Tongue (tissue), 2 donors: ENCODE results near the gene SCN3A. TPM values are rescaled to one million over a fixed set of nuclear protein-coding genes. Genes with fewer than 3 reads are reported as not detected.

Source experiments
- DNase-seq: peaks from one replicate; pipeline ENCODE4 v3.0.0-alpha.2; 2015
- total RNA-seq: library from RNA; depleted of rRNA; stranded (reverse); fragments of >200 nt; gene quantifications from one replicate; pipeline ENCODE4 v1.2.3, GENCODE V29; 2014

The SCN3A gene
- total RNA-seq, 1 donor from 2014 or later, result 2.8 TPM

DNA sequence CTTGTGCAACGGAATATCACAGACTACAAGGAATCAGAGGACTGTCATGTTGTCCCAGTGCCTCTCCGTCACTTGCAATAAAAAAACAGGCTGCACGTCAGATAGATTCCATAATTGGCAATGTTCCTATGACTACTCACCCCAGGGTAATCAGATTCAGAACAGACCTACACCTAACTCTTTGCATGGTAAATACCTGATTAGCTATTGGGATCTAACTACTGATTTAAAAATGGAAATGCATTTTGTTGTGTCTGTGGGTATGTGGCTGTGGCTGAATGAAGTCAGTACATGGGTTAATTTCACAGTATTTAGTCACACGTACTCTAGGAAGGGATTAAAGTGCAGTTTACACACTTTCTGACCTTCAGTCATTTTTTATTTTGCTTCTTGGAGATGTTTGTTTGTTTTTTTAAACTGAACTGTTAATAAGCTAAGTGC lies 91.7 kb downstream of the SCN3A start:
- DNase-seq, result no peak

DNA sequence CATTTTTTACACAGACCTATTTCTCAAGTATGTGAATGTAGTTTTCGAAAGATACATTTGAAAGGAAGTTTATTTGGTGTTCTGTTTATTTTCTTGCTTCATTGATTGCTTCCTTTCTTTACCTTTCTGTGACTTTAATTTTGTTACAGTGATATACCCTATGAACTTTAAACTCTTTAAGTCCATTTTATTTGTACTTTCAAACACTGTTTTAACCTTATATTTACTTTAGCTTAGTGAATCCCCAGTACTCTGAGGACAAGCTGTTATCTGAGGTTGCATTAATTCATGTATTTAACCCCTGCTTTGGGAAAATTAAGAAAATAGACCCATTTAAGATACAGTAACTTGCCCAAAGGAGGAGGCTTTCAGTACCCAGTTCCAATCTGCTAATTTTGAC lies 93.5 kb downstream of the SCN3A start:
- no peak for DNase-seq

DNA sequence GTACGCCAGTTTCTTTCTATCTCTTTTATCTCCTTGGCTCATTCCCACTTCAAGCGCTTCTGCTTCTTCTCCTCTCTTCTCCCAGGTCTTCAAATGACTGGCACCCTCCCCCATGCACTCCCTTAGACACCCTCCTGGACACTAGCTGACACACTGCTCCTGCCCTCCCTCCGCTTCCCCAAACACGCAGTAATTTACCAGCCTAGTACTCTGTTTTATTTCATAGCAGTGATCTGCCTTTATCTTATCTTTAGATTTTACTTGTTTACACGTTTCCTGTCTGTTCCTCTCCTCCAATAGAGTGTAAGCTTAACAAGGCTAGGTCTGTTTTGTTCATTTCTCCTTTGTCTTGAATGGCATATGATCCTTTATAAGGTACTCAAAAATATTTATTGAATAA lies 93.9 kb downstream of the SCN3A start:
- DNase-seq, result no peak

DNA sequence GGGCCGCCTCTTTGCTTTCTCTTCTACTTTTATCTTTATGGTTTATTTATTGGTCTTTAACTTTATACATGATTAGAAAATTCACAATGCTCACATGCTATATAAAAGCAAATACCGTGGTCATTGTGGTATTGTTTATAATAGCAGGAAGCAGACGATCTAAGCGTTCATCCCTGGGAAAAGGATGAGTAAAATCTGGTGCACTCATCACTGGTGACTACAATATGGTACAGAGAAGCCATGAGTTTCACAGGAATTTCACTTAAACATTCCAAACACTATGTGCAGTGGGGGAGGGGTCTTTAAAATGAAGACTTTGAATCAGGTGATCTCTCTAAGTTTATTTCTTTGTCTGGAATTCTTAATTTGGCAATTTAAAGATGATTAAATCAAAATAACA lies 97.9 kb downstream of the SCN3A start:
- no peak for DNase-seq

DNA sequence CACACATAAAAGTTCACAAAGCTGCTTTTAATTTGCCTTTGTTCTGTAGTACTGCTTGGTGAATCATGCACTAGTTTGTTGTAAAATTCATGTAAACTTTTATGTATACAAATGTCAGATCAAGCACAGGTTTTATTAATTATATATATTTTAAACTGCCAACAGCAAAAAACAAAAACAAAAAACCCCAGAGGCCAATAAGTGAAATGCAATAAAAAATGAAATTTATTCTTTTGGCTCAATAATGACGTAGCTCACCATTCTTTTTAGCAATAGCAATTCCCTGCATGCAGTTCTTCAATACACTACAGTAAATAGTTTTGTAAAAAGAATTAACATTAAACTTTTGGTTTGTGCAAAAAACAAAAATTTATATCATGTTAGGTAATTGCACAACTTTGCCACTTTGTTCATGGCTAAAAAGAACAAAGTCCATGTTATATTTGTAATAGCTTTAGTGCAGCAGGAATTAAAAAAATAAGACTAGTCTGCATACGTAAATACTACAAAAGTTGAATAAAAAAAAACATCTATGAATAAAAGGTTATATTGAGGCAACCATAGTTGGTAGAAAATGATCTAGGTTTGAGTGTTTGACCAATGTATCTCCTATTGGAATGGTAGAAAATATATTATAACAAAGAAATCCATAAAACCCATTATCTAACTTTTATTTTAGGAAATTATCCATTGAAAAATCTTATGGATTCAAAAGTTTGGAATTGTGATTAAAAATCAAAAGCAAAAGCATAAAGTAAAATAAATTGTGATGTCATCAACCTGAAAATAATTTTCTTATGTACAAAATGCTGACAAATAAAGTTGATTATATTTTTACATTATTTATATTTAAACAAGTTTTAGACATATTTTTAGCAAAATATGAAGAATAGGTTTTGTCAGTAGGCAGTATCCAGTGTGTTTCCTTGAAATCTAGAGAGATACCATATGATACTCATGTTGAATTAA lies 115.6 kb downstream of the SCN3A start:
- DNase-seq, result no peak

DNA sequence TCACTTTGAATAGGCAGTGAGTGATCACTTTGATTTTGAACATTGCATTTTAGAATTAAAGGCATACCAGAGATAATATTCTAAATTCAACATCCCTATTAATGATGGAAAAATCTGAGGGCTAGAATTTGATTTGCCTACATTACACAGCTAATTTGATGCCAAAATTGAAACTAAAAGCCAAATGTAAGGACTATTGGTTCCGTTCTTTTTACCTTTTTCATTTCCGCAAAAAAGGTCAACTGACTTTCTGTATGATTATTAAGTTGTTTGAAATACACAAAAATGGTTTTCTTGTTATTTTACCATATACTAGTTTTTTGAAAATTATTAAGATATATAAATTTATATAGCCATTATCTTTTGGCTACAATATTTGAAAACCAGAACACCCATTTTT lies 117.5 kb downstream of the SCN3A start:
- DNase-seq, result no peak

DNA sequence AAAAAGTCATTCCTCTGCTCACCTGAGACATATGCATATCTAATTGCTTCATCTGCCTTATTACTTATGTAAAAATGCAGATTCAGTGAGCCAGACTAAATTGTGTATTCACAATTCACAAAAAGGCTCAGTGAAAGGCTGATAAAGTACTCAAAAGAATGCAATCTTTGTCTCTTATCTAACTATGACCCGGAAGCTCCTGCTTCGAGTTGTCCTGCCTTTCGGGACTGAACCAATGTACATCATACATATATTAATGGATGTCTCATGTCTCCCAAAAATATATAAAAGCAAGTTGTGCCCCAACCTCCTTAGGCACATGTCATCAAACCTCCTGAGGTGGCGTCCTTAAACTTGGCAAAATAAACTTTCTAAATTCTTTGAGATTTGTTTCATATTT lies 120.5 kb downstream of the SCN3A start:
- DNase-seq, result no peak

DNA sequence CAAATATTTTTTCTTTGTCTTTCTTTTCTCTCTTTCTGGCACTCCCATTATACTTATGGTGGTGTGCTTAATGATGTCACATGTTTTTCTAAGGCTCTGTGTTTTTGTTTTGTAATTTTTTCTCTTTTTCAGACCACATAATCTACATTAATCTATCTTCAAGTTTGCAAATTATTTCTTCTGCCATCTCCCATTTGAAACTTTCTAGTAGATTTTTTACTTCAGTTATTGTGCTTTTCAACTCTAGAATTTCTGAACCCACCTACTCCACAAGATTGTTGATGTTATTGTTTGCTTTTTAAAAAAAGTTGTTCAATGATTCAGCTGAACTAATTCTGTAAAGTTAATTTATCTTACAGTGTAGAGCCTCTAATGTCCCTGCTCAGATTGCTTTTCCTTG lies 121.4 kb downstream of the SCN3A start:
- no peak for DNase-seq

DNA sequence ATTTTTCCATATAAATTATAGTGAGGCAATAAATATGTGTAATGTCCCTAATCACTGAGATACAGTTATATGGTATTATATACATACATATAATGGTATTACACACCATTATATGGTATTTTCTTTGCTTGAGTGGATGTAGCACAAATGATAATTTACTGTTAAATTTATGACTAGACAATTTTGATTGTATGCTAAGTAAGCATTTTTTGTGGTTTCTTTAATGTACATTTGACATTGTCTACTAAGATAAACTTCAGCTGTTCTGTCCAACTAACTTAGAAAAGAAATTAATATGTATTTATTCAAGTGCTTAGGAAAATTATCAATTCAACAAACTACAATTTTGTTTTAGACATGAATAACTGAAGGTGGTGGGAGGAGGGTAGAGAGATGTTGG lies 122.6 kb downstream of the SCN3A start:
- no peak for DNase-seq

DNA sequence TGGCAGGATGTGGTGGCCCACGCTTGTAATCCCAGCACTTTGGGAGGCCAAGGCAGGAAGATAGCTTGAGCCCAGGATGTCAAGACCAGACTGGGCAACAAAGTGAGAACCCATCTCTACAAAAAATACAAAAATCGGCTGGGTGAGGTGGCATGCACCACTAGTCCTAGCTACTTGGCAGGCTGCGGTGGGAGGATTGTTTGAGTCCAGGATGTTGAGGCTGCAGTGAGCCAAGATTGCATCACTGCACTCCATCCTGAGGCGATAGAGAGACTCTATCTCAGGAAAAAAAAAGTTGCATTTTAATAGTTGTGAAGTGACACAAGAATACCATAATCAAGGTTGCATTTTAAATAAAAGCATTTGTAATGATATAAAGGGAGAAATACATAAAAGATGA lies 124.4 kb downstream of the SCN3A start:
- DNase-seq, result no peak

DNA sequence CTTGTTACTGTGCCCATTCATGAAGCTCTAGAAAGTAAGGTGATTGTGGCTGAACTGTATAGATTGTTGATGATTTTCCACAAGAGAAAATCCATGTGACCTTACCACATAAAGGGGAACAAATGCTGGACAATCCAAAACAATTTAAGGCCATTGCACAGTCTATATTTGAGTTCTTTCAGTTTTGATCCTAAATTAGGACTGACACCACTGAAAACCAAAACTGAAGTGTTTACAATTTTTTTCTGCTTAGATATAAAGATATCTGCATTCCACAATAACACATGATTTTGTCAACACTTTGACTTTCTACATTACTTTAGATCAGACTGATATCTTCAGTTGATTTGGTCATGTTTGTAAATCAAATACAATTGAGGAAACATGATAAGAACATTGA lies 124.9 kb downstream of the SCN3A start:
- no peak for DNase-seq

DNA sequence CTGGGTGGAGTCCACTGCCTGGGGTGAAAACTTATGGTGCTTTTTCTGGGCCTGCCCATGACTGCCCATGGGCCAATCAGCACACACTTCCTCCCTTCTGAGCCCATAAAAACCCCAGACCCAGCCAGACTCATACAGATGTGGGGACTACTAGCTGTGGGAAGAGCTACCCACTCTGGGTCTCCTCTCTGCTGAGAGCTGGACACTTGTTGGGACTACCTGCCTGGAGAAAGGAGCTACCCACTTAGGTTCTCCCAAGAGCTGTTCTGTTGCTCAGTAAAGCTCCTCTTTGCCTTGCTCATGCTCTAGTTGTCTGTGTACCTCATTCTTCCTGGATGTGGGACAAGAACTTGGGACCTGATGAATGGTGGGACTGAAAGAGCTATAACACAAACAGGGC lies 129.0 kb downstream of the SCN3A start:
- DNase-seq, result no peak

DNA sequence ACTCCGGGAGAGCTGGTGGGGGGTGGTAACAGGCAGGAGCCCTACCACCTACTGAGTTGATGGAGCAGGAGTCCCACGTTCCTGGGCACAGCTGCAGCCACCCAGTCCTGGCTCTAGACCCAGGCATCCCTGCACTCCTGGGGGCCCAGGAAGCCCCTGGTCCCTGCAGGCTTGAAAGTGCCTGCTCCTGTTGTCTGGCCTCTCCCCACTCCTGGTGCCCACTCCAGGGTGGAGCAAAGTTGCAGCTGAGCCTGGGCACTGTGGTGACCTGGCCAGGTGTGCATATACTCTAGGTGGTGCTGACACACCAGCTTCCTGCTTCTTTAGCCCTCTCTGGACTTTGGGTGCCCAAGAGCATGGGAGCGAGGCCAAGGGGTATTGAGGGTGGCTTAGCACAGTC lies 129.5 kb downstream of the SCN3A start:
- no peak for DNase-seq

DNA sequence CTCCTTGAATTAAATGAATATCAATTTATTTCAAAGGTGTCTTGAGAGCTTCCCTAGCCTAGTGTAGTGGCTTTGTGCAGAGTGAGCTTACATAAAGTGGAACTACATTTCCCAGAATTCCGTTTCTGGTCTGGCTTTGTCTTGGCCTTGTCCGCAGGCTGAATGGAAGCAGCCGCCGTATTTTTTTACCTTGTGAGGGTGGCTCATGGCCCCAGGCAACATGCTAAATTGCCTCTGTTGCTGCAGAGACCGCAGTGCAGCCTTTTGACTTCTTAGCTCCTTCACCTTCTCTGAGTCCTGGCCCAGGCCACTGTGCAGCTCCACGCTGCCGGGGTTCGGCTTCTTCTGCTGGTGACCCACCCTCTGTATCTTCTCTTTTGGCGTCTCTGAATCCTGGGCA lies 133.8 kb downstream of the SCN3A start:
- no peak for DNase-seq

DNA sequence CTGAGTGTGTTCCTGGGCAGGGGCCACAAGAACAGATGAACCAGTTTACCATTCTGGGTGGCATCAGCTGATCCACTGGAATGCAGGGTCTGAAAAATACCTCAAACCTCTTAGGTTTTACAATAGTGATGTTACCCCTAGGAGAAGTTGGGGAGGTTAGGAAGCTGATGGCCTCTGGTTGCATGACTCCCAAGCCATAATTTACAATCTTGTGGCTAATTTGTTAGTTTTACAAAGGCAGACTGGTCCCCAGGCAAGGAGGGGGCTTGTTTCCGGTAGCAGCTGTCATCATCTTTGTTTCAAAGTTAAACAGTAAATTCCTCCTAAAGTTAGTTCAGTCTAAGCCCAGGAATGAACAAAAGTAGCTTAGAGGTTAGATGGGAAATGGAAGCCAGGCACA lies 134.7 kb downstream of the SCN3A start:
- no peak for DNase-seq

DNA sequence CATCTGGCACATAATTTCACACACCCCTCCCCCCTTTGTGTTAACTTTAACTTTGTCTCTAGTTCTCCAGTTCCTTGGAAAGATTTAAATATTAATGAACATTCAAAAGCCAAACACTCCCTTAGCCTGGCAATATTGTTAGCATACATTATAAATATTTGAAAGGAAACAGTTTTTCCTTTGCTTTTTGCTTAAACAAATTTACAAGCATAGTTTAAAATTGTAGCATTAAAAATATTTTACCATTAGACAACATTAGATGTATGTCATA lies 135.4 kb downstream of the SCN3A start:
- no peak for DNase-seq

DNA sequence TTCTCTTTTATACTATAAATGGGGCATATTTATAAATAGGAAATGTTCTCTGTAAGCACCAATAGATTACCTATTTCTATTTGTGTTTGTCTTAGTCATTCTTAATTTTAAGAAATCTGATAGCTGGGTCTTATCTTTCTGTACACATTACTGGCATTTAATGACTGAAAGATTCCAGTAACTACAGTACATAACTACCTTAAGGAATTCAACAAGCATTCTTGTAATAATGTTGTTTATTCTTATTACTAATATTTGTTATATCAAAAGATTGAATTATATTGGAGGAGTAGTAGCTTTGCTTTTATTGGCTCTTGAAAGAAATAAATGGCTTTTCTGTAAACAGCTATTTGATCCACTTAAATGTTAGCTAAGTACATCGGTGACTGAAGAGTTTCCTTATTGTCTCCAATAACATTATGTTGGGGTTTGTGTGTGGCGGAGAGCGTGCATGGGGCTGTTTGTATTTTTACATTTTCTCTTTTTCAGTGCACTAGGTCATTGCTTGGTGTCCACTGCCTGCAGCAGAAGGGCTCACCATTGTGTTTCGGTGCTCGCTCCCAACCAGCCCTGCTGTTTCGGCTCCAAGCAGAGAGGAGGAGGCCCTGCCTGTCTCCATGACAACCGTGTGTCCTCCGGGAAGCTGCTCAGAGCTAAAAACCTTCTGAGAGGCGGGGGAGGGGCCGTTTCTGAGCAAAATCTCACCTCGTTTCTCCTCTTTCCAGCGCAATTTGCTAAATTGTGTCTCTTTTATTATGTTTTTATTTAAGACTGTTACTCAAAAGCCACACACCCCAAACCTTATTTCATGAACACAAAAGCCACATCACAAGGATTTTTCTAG lies 136.0 kb downstream of the SCN3A start:
- peak; percentile 83 for DNase-seq

DNA sequence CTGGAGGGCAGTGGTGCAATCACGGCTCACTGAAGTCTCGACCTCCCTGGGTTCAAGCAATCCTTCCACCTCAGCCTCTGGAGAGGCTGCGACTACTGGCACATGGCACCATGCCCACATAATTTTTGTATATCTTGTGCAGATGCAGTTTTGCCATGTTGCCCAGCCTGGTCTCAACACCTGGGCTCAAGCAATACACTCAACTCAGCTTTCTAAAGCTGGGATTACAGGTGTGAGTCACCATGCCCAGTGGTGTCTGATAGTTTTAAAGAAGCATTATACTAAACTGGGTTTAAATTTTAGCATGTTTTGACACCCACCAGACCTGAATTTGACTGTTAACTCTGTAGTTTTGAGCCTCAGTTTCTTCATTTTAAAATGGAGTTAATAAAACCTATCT lies 139.1 kb downstream of the SCN3A start:
- DNase-seq, result no peak

DNA sequence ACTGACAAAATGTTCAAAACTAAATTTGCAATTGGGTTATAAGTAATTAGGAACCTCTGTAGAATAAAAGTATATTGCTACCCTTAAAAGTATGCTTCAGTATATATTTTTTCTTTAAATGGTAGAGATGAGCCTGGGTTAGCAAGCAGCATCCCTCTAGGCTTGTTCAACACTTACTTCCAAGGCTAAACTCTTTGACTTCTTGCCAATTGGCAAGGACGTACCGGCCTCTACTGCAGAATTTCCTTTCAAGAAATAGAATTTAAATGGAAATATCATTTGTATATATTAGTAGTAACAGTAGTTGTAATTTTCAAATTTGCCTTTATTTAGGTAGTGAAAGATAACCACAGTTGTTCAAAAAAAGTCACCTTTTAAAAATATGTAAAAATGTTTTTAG lies 143.4 kb downstream of the SCN3A start:
- no peak for DNase-seq

DNA sequence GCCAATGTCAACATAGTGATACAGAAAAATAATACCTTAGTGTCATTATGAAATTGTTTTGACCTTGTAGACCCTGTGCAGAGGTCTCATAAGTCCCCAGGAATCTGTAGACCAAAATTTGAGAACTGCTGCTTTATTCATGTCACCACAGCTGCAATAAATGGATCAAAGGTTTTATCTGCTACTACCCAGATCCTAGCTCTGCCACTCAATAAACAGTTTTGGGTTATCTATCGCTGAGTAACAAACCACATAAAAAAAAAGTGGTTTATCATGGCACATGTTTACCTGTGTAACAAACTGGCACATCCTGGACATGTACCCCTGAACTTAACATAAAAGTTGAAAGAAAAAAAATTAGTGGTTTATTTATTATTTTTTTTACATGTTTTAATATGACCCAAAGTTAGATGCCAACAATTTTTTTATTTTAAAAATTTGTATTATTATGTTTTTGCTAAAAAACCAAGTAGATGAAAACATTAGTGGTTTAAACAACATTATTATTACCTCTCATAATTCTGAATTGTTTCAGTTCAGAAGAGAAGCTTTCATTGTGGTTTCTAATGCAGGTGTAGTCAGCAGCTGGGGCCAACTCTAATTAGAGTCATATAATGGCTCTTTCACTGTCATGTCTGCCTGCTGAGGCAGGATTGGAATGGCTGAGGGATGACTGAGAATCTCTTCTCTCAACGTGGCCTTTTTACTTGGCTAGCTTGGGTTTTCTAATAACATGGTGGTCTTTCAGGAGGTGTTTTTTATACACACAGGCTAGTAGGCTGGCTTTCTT lies 145.2 kb downstream of the SCN3A start:
- DNase-seq, result no peak

DNA sequence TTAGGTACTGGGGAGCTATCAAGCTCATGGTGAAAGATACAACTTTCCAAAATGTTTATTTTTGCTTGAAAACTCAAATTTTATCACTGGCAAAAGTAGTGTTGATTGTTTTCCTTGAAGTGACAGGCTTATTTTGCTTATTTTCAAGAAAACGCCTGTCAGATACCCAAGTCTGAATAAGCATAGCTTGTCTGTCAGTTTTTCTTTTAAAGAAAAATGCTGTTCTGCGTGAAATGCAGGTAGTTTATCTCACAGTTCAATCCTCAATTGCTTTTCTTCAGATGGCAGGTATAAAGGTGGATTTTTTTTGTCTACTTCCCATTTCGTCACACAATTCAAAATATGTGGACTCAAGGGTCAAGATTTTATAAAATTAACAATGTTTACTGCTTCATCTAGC lies 145.9 kb downstream of the SCN3A start:
- no peak for DNase-seq

DNA sequence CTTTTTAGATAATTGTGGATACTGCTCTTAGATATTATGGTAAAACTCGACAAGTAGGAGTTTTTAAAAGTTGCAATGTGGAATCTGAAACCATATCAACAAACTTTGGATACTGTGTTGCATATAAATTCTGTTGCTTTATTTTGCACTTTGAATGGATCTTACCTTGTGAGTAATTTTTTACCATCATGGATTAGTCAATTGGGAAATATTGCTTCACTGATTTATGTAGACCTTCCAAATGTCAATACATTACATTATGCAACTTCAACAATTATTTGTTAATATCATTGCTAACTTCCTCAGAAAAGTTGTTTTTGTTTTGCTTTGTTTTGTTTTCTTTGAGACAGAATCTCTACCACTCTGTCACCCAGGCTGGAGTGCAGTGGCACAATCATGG lies 146.5 kb downstream of the SCN3A start:
- DNase-seq, result no peak

DNA sequence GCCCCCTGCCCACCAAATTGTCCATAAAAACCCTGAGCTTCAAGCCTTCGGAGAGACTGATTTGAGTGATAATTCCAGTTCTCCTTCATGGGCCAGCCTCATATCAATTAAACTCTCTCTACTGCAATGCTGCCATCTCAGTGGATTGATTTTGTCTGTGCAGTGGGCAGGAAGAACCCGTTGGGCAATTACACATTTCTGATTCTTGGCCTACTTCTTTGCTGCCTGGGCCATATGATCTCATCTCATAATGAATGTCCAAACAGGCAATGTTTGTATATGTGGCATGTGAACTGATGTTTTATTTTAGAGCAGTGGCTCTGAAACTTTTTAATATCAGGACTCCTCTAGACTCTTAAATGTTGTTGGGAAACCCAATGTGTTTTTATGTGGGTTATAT lies 147.3 kb downstream of the SCN3A start:
- DNase-seq, result no peak
